Measurements from ENCODE around the gene EEF1G.

- TF ChIP-seq CTCF (IDR thresholded peaks at IDR 0.05) (no peak), EP300 (IDR thresholded peaks at IDR 0.05) (no peak)
Measured at GRCh38 chr11:62603776-62604299, 30.1 kb upstream of the EEF1G start.
